ENCODE measurements around the gene SRPK3. TPM values are rescaled to one million over a fixed set of nuclear protein-coding genes. Genes with fewer than 3 reads are reported as not detected.

SRPK3 gene
- polyA plus RNA-seq, 12 donors = 109 to 276 (median 201) TPM; not detected in 1

GRCh38 chrX:153768311-153769157 is 12.3 kb upstream of the SRPK3 start:
- no peak for DNase-seq

- DNase-seq = no peak
Measured at GRCh38 chrX:153769158-153769864, 11.5 kb upstream of the SRPK3 start.

DNA sequence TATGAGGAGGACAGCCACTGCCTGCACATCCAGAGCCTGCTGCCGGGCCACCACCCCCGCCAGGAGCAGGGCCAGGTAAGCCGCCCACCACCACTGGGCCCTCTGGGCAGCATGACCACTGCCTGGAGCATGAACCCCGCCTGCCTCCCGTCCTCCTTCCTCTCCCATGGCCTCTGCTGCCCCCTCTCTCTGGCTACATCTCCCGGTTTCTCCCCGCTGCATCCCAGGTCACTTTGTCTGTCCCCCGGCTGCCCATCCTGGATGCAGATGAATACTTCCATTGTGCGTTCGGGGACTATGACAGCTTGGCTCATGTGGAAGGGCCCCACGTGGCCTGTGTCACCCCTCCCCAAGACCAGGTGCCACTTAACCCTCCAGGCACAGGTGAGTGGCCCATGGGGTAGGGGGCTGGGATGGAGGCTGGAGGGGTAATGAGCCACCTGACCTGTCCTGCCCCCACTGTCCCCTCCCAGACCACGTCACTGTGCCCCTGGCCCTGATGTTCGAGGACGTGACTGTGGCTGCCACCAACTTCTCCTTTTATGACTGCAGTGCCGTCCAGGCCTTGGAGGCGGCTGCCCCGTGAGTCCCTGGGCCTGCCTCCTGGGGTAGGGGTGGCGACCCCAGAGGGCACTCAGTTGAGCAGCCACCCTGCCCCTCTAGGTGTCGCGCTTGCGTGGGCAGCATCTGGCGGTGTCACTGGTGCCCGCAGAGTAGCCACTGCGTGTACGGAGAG is 10.8 kb upstream of the SRPK3 start:
- DNase-seq = no peak

DNA sequence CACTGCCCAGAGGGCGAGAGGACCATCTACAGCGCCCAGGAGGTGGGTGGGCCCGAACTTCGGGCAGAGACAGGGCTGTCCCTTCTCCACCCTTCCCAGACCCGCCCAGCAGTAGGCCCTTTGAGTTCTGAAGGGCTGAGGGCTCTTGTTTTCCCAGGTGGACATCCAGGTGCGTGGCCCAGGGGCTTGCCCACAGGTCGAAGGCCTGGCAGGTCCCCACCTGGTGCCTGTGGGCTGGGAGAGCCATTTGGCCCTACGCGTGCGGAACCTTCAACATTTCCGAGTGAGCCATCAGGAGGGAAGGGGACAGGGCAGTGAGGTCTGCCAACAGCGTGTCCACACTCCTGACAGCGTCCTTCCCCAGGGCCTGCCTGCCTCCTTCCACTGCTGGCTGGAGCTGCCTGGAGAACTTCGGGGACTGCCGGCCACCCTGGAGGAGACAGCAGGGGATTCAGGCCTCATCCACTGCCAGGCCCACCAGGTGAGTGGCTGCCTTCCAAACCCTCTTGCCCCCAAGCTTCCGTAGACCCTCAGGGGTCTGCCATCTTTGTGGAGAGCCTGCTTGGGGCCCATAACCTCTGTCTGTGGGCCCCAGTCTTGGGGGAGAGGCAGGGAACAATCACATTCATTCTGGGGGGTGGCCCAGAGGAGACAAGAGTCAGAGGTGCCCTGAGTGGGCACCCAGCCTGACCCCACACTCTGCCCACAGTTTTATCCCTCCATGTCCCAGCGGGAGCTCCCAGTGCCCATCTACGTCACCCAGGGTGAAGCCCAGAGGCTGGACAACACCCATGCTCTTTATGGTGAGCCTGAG is 10.0 kb upstream of the SRPK3 start:
- no peak for DNase-seq

GRCh38 chrX:153771415-153772315 is 9.2 kb upstream of the SRPK3 start:
- no peak for DNase-seq

DNA sequence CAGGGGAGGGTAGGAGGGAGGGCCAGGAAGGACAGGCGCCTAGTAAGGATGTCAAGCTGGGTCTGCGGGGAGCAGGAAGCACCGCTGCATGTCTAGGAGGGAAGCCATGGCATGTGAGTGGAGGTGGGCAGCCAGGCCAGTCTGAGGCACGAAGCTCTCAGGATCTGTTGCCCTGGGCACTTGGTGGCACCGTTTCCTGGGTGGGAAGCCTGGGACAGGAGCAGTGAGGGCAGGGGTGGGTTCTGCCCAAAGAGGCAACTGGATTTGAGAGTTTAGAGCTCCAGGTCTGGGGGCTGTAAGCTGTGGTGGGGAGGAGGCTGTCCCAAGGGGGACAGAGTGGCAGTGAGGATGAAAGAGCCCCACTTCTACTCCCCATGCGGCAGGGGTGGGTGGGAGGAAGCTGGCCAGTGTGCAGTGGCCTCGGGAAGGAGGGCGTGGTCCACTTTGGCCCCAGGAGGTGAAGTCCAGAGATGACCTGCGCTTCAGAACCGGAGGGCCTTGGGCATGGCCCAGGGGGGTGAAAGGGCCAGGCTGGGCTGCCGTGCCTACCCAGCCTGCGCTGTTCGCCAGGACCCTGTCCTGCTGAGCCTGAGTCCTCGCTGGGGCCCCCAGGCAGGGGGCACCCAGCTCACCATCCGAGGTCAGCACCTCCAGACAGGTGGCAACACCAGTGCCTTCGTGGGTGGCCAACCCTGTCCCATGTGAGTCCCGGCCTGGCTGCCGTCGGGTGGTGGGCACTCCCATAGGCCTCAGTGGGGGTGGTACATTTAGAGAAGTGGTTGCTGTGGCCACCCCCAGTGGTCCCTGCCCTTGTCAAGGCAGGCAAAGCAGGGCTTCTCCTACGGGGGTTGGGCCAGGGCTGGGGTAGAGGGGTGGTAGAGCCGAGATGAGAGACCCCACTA is 8.3 kb upstream of the SRPK3 start:
- no peak for DNase-seq

GRCh38 chrX:153773218-153773611 is 7.6 kb upstream of the SRPK3 start:
- no peak for DNase-seq

GRCh38 chrX:153773741-153774575 is 6.9 kb upstream of the SRPK3 start:
- no peak for DNase-seq

DNA sequence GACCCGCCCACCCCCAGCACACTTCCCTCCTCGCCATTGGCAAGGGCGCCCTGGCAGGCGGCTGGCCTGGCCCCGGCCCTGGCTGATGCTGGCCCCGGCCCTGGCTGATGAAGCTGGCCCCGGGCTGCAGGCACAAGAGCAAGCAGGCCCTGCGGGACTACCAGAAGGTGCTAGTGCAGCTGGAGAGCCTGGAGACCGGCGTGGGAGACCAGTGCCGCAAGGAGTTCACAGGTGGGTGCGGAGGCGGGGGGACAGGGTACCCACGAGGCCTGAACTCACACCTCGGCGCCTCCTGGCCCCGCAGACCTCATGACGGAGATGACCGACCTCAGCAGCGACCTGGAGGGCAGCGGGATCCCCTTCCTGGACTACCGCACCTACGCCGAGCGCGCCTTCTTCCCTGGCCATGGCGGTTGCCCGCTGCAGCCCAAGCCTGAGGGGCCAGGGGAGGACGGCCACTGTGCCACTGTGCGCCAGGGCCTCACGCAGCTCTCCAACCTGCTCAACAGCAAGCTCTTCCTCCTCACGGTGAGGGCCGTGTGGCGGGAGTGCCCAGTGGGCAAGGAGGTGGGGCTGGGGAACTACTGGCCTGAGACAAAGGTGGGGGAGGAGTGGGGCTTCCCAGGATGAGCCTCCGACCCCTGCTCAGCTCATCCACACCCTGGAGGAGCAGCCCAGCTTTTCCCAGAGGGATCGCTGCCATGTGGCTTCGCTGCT is 6.1 kb upstream of the SRPK3 start:
- DNase-seq = no peak

DNA sequence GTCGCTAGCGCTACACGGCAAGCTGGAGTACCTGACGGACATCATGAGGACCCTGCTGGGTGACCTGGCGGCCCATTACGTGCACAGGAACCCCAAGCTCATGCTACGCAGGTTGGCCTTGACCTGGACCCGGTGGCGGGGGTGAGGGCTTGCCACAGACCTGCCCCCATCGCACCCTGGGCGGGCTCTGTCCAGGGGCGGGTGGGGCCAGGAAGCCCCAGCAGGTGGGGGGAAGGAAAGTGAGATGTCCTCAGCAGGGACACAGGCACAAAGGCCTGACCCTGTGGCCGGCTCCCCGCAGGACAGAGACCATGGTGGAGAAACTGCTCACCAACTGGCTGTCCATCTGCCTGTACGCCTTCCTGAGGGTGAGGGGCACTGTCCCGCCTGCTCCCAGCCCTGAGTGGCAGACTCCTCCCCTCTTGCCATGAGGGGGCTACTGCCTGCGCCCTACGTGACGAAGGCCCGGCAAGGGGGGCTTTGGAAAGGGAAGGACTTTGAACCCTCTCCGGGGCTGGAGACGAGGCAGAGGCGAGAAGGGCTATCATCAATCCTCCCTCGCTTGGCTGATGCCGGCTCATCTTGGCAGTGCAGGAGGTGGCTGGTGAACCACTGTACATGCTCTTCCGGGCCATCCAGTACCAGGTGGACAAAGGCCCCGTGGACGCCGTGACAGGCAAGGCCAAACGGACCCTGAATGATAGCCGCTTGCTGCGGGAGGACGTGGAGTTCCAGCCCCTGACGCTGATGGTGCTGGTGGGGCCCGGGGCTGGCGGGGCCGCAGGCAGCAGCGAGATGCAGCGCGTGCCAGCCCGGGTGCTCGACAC is 5.3 kb upstream of the SRPK3 start:
- no peak for DNase-seq

DNA sequence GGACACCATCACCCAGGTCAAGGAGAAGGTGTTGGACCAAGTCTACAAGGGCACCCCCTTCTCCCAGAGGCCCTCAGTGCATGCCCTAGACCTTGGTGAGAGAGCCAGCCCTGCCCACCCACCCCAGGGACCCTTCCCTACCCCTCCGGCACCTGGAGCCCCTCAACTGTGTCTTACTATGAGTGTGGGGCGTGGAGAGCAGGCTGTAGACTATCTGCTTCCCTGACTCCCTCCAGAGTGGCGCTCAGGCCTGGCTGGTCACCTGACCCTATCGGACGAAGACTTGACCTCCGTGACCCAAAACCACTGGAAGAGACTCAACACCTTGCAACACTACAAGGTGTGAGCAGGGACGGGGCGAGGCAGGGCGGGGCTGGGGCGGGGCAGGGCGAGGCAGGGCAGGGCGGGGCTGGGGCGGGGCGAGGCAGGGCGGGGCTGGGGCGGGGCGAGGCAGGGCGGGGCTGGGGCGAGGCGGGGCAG is 4.7 kb upstream of the SRPK3 start:
- no peak for DNase-seq

DNA sequence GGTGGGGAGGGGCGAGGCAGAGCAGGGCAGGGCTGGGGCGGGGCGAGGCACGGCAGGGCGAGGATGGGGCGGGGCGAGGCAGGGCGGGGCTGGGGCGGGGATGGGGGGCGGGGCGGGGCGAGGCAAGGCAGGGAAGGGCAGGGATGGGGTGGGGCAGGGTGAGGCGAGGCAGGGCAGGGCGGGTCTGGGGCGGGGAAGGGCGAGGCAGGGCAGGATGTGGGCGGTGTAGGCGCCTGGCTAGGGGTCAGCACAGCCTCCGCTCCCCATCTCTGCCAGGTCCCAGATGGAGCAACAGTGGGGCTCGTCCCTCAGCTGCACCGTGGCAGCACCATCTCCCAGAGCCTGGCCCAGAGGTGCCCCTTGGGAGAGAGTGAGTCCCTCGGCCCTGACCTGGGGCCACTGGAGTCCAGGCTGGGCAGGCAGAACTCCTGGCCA is 4.2 kb upstream of the SRPK3 start:
- no peak for DNase-seq

DNA sequence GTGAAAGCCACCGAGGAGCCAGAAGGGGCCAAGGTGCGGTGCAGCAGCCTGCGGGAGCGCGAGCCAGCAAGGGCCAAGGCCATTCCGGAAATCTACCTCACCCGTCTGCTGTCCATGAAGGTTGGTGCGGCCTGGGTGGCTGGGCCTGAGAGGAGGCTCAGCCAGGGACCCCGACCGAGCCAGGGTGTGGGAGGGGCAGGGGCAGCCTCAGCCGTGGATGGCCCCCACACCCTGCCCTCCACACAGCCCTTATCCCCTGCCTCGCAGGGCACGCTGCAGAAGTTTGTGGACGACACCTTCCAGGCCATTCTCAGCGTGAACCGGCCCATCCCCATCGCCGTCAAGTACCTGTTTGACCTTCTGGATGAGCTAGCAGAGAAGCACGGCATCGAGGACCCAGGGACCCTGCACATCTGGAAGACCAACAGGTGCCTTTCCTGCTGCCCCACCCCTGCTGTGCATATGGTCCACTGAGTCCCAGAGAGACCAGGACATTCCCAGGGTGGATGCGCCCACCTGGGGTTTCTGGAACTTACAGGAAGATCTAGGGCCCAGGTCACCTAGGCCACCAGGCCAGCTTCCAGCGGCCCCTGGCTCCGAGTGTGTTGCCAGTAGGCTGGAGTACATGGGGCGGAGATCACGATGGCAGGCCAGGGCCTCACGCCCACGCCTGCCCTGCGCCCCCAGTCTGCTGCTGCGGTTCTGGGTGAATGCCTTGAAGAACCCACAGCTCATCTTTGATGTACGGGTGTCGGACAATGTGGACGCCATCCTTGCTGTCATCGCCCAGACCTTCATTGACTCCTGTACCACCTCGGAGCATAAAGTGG is 3.4 kb upstream of the SRPK3 start:
- DNase-seq = no peak

DNA sequence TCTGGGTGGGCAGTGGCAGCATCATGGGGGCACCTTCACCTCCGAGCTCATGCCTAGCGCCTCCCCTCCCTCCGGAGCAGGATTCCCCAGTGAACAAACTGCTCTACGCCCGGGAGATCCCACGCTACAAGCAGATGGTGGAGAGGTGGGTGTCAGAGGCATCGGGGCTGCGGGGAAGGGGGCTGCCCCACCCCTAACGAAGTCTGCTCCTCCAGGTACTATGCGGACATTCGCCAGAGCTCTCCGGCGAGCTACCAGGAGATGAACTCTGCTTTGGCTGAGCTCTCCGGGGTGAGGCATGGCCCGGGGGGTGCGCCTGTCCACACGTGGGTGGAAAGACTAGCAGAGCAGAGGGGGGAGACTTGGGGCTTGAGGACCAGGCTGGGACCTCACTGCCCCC is 2.7 kb upstream of the SRPK3 start:
- no peak for DNase-seq

DNA sequence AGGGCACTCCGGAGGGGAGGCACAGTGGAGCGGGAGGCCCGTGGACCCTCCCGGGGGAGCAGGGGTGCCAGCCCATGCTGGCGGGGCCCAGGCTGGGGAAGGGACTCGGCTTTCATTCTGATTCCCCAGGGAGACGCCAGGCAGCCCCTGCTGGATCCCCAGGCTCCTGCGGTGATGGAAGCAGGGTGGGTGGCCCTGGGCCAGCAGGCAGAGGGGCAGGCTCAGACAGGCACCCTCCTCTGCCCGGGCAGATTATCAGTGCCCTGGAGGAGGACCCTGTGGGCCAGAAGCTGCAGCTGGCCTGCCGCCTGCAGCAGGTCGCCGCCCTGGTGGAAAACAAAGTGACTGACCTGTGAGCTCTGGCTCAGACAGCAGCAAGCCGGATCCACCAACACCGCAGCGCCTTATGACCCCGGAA is 2.1 kb upstream of the SRPK3 start:
- no peak for DNase-seq

Data from muscle of arm (tissue), 12 donors.